CD4-positive, alpha-beta T cell (primary cell): ENCODE results near the gene NDNF. TPM values are rescaled to one million over a fixed set of nuclear protein-coding genes. Genes with fewer than 3 reads are reported as not detected.
A peak's percentile ranks its signal among the peaks of the same experiment; 100 is the strongest.

Source experiments
- ATAC-seq: fragments of 200-7000 bp; cut with Tn5 transposase; one replicate; pipeline ENCODE4 v1.10.0; 2022; ENCODE audit warnings: mild to moderate bottlenecking; ENCODE audit not compliant: poor library complexity
- CTCF ChIA-PET: fragments of 350-600 bp; sonication (Branson Sonifier 250); formaldehyde crosslinking; loops from one replicate; lab custom pipeline; 2021; ENCODE audit warnings: antibody characterized with exemption, inconsistent platforms; lab: Charles Lee
- POLR2A ChIA-PET: fragments of 350-600 bp; sonication (Branson Sonifier 250); formaldehyde crosslinking; loops from one replicate; lab custom pipeline; 2021; ENCODE audit warnings: antibody characterized with exemption, inconsistent platforms; lab: Charles Lee
- DNase-seq, 14 experiments: peaks; one replicate each; pipeline ENCODE4 v3.0.0-alpha.2; 2013 to 2020; ENCODE audit warnings: mixed read lengths in 2 of 14
- H3K27ac ChIP-seq, 2 donors: one replicate each; pipeline versions ENCODE4 v1.5.1 to v1.7.0; 2013; ENCODE audit warnings: low read length in 2 of 2, low read depth in 1 of 2, mild to moderate bottlenecking in 1 of 2
- H3K27me3 ChIP-seq, 2 experiments: 1 replicate in 1 of 2; 2 replicates in 1 of 2; pipeline versions ENCODE4 v1.6.1 to v1.7.0; 2013; ENCODE audit warnings: low read length in 2 of 2, control low read depth in 1 of 2, mild to moderate bottlenecking in 1 of 2, moderate library complexity in 1 of 2; ENCODE audit not compliant: insufficient read depth in 2 of 2, control insufficient read depth in 1 of 2
- H3K36me3 ChIP-seq: one replicate; pipeline ENCODE4 v1.6.1; 2013; ENCODE audit warnings: low read length, control low read depth; ENCODE audit not compliant: insufficient read depth
- H3K4me1 ChIP-seq: one replicate; pipeline ENCODE4 v1.6.1; 2013; ENCODE audit warnings: low read length, control low read depth; ENCODE audit not compliant: insufficient read depth
- H3K4me3 ChIP-seq: one replicate; pipeline ENCODE4 v1.5.1; 2013; ENCODE audit warnings: mild to moderate bottlenecking, low read length, moderate library complexity
- H3K9me3 ChIP-seq, 2 experiments: 1 replicate in 1 of 2; 2 replicates in 1 of 2; pipeline versions ENCODE4 v1.6.1 to v1.7.0; 2013; ENCODE audit warnings: low read length in 2 of 2, mild to moderate bottlenecking in 2 of 2, control low read depth in 1 of 2, moderate library complexity in 1 of 2; ENCODE audit not compliant: control insufficient read depth in 1 of 2, insufficient read depth in 1 of 2
- H3K27ac Mint-ChIP-seq: one replicate; pipeline ENCODE4 v1.8.0; 2020; ENCODE audit warnings: mixed read lengths
- H3K27me3 Mint-ChIP-seq: one replicate; pipeline ENCODE4 v1.8.0; 2021; ENCODE audit warnings: mixed read lengths
- H3K36me3 Mint-ChIP-seq: one replicate; pipeline ENCODE4 v1.8.0; 2021; ENCODE audit warnings: low read depth, mixed read lengths
- H3K4me1 Mint-ChIP-seq: one replicate; pipeline ENCODE4 v1.8.0; 2021; ENCODE audit warnings: low read depth, mixed read lengths
- H3K4me3 Mint-ChIP-seq: one replicate; pipeline ENCODE4 v1.8.0; 2020; ENCODE audit warnings: mild to moderate bottlenecking, mixed read lengths
- H3K9me3 Mint-ChIP-seq: one replicate; pipeline ENCODE4 v1.8.0; 2020; ENCODE audit warnings: mixed read lengths
- intact Hi-C, 2 experiments: fragments of 100-400 bp; cut with DNase I in 1 of 2; cut with micrococcal nuclease in 1 of 2; formaldehyde crosslinking; loops; one replicate each; pipeline versions ENCODE4 v1.15.1 to v1.9.0; 2023 to 2025; cut with DNase I, micrococcal nuclease
- total RNA-seq, 174 experiments: library from RNA in 2 of 174; stranded (reverse) in 2 of 174; gene quantifications; one replicate each; pipeline ENCODE4 v1.2.3 and lab custom pipeline; 2021 to 2026
- TF ChIP-seq, protein P1 (sequence below): fragments of 200-600 bp; IDR thresholded peaks from one replicate; pipeline ENCODE4 v1.8.0; 2022; ENCODE audit warnings: antibody characterized with exemption, mild to moderate bottlenecking

NDNF gene
- total RNA-seq, 2 experiments from 2014 or later, result 0.25 TPM; not detected in 1

DNA sequence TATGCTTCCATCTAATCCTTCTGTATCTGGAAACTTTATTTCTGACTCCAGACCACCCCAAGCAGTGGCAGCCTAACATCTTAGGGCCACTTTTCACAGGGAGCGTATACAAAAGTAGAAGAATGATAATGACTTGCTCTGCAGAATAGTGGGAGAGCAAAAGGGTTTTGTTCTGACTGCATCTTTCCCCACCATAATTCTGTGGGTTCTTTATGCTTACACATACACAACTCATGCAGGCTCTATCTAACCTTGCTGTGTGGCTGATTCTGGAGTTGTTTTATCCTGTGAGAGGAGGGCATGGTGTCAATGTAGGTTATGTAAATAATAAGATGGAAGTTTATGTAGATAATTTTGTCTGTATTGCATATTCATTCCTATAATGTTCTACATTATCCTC lies 42.4 kb upstream of the NDNF start:
- no peaks in the 10 kb centered on the region for H3K9me3 ChIP-seq
- intact Hi-C loops, result loop anchor here in 1 of 2 experiments (5.0 kb wide), 1 partner anchor 153 kb away; no protein-coding TSS in a partner anchor
- Mint-ChIP-seq H3K9me3 (no peaks in the 10 kb centered on the region), H3K4me1 (peaks cover 14% of the 10 kb centered on the region), H3K4me3 (no peak overlapping the region), H3K27ac (no peak overlapping the region), H3K36me3 (no peaks in the 10 kb centered on the region), H3K27me3 (no peaks in the 10 kb centered on the region)
- ATAC-seq (no peak), DNase-seq (no peak)
- H3K27ac ChIP-seq, result no peak overlapping the region
- TF ChIP-seq, protein P1, sequence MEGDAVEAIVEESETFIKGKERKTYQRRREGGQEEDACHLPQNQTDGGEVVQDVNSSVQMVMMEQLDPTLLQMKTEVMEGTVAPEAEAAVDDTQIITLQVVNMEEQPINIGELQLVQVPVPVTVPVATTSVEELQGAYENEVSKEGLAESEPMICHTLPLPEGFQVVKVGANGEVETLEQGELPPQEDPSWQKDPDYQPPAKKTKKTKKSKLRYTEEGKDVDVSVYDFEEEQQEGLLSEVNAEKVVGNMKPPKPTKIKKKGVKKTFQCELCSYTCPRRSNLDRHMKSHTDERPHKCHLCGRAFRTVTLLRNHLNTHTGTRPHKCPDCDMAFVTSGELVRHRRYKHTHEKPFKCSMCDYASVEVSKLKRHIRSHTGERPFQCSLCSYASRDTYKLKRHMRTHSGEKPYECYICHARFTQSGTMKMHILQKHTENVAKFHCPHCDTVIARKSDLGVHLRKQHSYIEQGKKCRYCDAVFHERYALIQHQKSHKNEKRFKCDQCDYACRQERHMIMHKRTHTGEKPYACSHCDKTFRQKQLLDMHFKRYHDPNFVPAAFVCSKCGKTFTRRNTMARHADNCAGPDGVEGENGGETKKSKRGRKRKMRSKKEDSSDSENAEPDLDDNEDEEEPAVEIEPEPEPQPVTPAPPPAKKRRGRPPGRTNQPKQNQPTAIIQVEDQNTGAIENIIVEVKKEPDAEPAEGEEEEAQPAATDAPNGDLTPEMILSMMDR, result no peak
- ChIA-PET POLR2A (no interaction called here), CTCF (no interaction called here)
- peaks cover 5% of the 10 kb centered on the region for H3K4me1 ChIP-seq
- H3K27me3 ChIP-seq, result no peaks in the 10 kb centered on the region
- no peak overlapping the region for H3K4me3 ChIP-seq
- no peaks in the 10 kb centered on the region for H3K36me3 ChIP-seq

- peaks cover 8% of the 10 kb centered on the region for H3K4me1 Mint-ChIP-seq
- TF ChIP-seq, protein P1, result peak; percentile 62
- intact Hi-C loops, result no loop called here
- POLR2A ChIA-PET, result no interaction called here
- no peaks in the 10 kb centered on the region for H3K27me3 Mint-ChIP-seq
- CTCF ChIA-PET, result no interaction called here
- no peaks in the 10 kb centered on the region for H3K4me1 ChIP-seq
- H3K27ac Mint-ChIP-seq, result no peak overlapping the region
- ATAC-seq, result no peak
- H3K27ac ChIP-seq, result no peak overlapping the region
- no peaks in the 10 kb centered on the region for H3K9me3 Mint-ChIP-seq
- H3K4me3 ChIP-seq, result no peak overlapping the region
- H3K4me3 Mint-ChIP-seq, result no peak overlapping the region
- H3K36me3 ChIP-seq, result no peaks in the 10 kb centered on the region
- H3K9me3 ChIP-seq, result no peaks in the 10 kb centered on the region
- no peaks in the 10 kb centered on the region for H3K36me3 Mint-ChIP-seq
- H3K27me3 ChIP-seq, result no peaks in the 10 kb centered on the region
- peak in 2 of 14 experiments; percentile 6 to 23 for DNase-seq
Measured at GRCh38 chr4:121112530-121112929, 40.2 kb upstream of the NDNF start.

GRCh38 chr4:121108557-121108956 lies 36.2 kb upstream of the NDNF start:
- ATAC-seq (no peak), DNase-seq (no peak)
- H3K4me3 Mint-ChIP-seq, result no peak overlapping the region
- Histone ChIP-seq H3K4me3 (no peak overlapping the region), H3K4me1 (no peaks in the 10 kb centered on the region), H3K9me3 (no peaks in the 10 kb centered on the region), H3K36me3 (no peaks in the 10 kb centered on the region), H3K27ac (no peak overlapping the region), H3K27me3 (no peaks in the 10 kb centered on the region)
- ChIA-PET POLR2A (no interaction called here), CTCF (no interaction called here)
- intact Hi-C loops, result no loop called here
- no peaks in the 10 kb centered on the region for H3K36me3 Mint-ChIP-seq
- no peaks in the 10 kb centered on the region for H3K27me3 Mint-ChIP-seq
- TF ChIP-seq, protein P1, result no peak
- H3K9me3 Mint-ChIP-seq, result no peaks in the 10 kb centered on the region
- H3K27ac Mint-ChIP-seq, result no peak overlapping the region
- H3K4me1 Mint-ChIP-seq, result peaks cover 8% of the 10 kb centered on the region
